Heart left ventricle (tissue), 13 donors: ENCODE results near the gene MEIS3.

ENCODE experiments used
- CTCF ChIP-seq, 12 donors: fragments of 200-600 bp; sonication (generic) in 4 of 12; IDR thresholded peaks; one replicate each; pipeline versions ENCODE4 v1.5.0 to v1.8.0; 2018 to 2022; ENCODE audit warnings: antibody characterized with exemption in 12 of 12, mild to moderate bottlenecking in 5 of 12
- POLR2A ChIP-seq, 2 donors: fragments of 450-650 bp; IDR thresholded peaks; one replicate each; pipeline ENCODE4 v1.6.1; 2017; ENCODE audit warnings: antibody characterized with exemption in 2 of 2, mild to moderate bottlenecking in 2 of 2, moderate library complexity in 2 of 2
- donor health status: ischemic (EF 13 %, LVEDD 7.1; RV severe dilation, severe dysfunction).
- donor health status: DM: no; HTN: yes; CAD: no.
- donor health status: DM: no; HTN: no; CAD: no.
- donor health status: ischemic (EF 25% LVEDD 6.9; RV normal size, moderate dysfunction).
- donor health status: ischemic (EF 25% LVEDD 5.7; RV mildly dilated, moderate dysfunction).
- donor health status: ischemic (EF 35%, LVEDD 5.7; RV mildly dilated, moderate dysfunction).
- donor health status: nonischemic (EF 11% LVEDD 7.7; RV severe dilation, severe dysfunction).
- donor health status: DM: yes; HTN: yes; CAD: no.
- donor health status: PGD.
- donor health status: ischemic (EF 29% LVEDD 5.4; RV normal size, mild dysfunction).
- donor health status: nonischemic (EF 23%, LVEDD 6.1; RV moderate dilation, normal function).

- TF ChIP-seq CTCF (IDR thresholded peaks at IDR 0.05) (no peak), POLR2A (IDR thresholded peaks at IDR 0.05) (no peak)
These were observed 12.8 kb upstream of the MEIS3 start for GRCh38 chr19:47432091-47432490.
